ENCODE measurements around the gene SNCG.

The SNCG gene

GRCh38 chr10:86964061-86964846 is 5.9 kb downstream of the SNCG start:
- TF ChIP-seq CTCF (IDR thresholded peaks at IDR 0.05; ENCODE audit: control extremely low read depth, extremely low read depth, low read depth, missing control alignments): no peak
- CTCF ChIA-PET: interaction anchor here (15.9 kb wide), 1 partner anchor 22 kb away, joined by 238 read pairs; no protein-coding TSS in a partner anchor
- DNase-seq (ENCODE audit: extremely low spot score): no peak
- POLR2A ChIA-PET: no interaction called here

- CTCF ChIA-PET: interaction anchor here (15.9 kb wide), 1 partner anchor 22 kb away, joined by 238 read pairs; no protein-coding TSS in a partner anchor
- no peak for DNase-seq (ENCODE audit: extremely low spot score)
- POLR2A ChIA-PET: no interaction called here
- no peak for TF ChIP-seq CTCF (IDR thresholded peaks at IDR 0.05; ENCODE audit: control extremely low read depth, extremely low read depth, low read depth, missing control alignments)
These were observed 6.4 kb downstream of the SNCG start for GRCh38 chr10:86964847-86965190.

GRCh38 chr10:86965986-86966654 is 7.7 kb downstream of the SNCG start:
- ChIA-PET CTCF (interaction anchor here (0.9 to 15.9 kb wide), 14 partner anchors 8 to 286 kb away, joined by 3 to 238 read pairs (median 3); partner anchors contain the start of genes MMRN2 and SNCG), POLR2A (interaction anchor here (1.4 kb wide), 1 partner anchor 11 kb away, joined by 5 read pairs; no protein-coding TSS in a partner anchor)
- TF ChIP-seq CTCF (IDR thresholded peaks at IDR 0.05; ENCODE audit: control extremely low read depth, extremely low read depth, low read depth, missing control alignments): no peak
- DNase-seq (ENCODE audit: extremely low spot score): peak; percentile 39

GRCh38 chr10:86967481-86967941 is 9.1 kb downstream of the SNCG start:
- ChIA-PET POLR2A (no interaction called here), CTCF (interaction anchor here (1.3 to 15.9 kb wide), 4 partner anchors 9 to 80 kb away, joined by 3 to 238 read pairs (median 20); partner anchors contain the start of genes MMRN2 and SNCG)

GRCh38 chr10:86968271-86968993 is 10.0 kb downstream of the SNCG start, which contains the start of gene ADIRF:
Gene ADIRF, plus strand, starts transcription at chr10:86968482. Its CDS starts 63 bp downstream, at chr10:86968545.
- CTCF ChIA-PET: interaction anchor here (1.0 to 15.9 kb wide), 6 partner anchors 8 to 128 kb away, joined by 3 to 238 read pairs (median 9); partner anchors contain the start of genes MMRN2 and SNCG
- POLR2A ChIA-PET: no interaction called here
- TF ChIP-seq CTCF (IDR thresholded peaks at IDR 0.05; ENCODE audit: control extremely low read depth, extremely low read depth, low read depth, missing control alignments): no peak
- DNase-seq (ENCODE audit: extremely low spot score): no peak

More at GRCh38 chr10:86967481-86967941, 9.1 kb downstream of the SNCG start:
- no peak for DNase-seq (ENCODE audit: extremely low spot score)
- TF ChIP-seq CTCF (IDR thresholded peaks at IDR 0.05; ENCODE audit: control extremely low read depth, extremely low read depth, low read depth, missing control alignments): no peak

- no peak for DNase-seq (ENCODE audit: extremely low spot score)
- POLR2A ChIA-PET: no interaction called here
- CTCF ChIA-PET: interaction anchor here (1.0 to 15.9 kb wide), 6 partner anchors 8 to 127 kb away, joined by 3 to 238 read pairs (median 9); partner anchors contain the start of genes MMRN2 and SNCG
- TF ChIP-seq CTCF (IDR thresholded peaks at IDR 0.05; ENCODE audit: control extremely low read depth, extremely low read depth, low read depth, missing control alignments): no peak
These were observed 10.6 kb downstream of the SNCG start for GRCh38 chr10:86968994-86969355.
